A673 (cell line): ENCODE data around the gene RNF5.

Experiments used
- CTCF ChIP-seq: fragments of 300-800, 200-600 bp; sonication (generic); conservative IDR thresholded peaks from 2 replicates; pipeline ENCODE4 v1.5.1; 2017; ENCODE audit warnings: low read depth, mild to moderate bottlenecking, antibody characterized with exemption, low read length, moderate library complexity, mixed read lengths
- EZH2 ChIP-seq: fragments of 200-600 bp; sonication (generic); IDR thresholded peaks from 2 replicates; pipeline ENCODE4 v1.6.1; 2017; ENCODE audit warnings: borderline replicate concordance, low read depth, mild to moderate bottlenecking, mixed read lengths, antibody characterized with exemption, low read length; ENCODE audit not compliant: poor library complexity, severe bottlenecking

- TF ChIP-seq CTCF, result no peak
- TF ChIP-seq EZH2, result no peak
Measured at GRCh38 chr6:32181915-32182529, 3.8 kb downstream of the RNF5 start.
